Nephron progenitor cell (in vitro differentiated cells): ENCODE results near the gene PLAC9.

ENCODE experiments used
- DNase-seq: peaks from one replicate; pipeline ENCODE4 v3.0.0; 2021
- H3K27ac Mint-ChIP-seq: 2 replicates; pipeline ENCODE4 v1.8.0; 2021; ENCODE audit warnings: mild to moderate bottlenecking, moderate library complexity, mixed read lengths
- H3K27me3 Mint-ChIP-seq: 2 replicates; pipeline ENCODE4 v1.8.0; 2021; ENCODE audit warnings: mild to moderate bottlenecking, low read depth, mixed read lengths; ENCODE audit not compliant: poor library complexity
- H3K36me3 Mint-ChIP-seq: 2 replicates; pipeline ENCODE4 v1.8.0; 2021; ENCODE audit warnings: low read depth, mixed read lengths
- H3K4me1 Mint-ChIP-seq: 2 replicates; pipeline ENCODE4 v1.8.0; 2021; ENCODE audit warnings: mixed read lengths
- H3K4me3 Mint-ChIP-seq: 2 replicates; pipeline ENCODE4 v1.8.0; 2021; ENCODE audit warnings: mild to moderate bottlenecking, moderate library complexity, mixed read lengths
- H3K9me3 Mint-ChIP-seq: 2 replicates; pipeline ENCODE4 v1.8.0; 2021; ENCODE audit warnings: mild to moderate bottlenecking, moderate library complexity, mixed read lengths
- TF ChIP-seq, protein P1 (sequence below): fragments of 200-600 bp; sonication (generic); IDR thresholded peaks from 2 replicates; pipeline ENCODE4 v1.5.0; 2021; ENCODE audit warnings: antibody characterized with exemption

PLAC9 gene

DNA sequence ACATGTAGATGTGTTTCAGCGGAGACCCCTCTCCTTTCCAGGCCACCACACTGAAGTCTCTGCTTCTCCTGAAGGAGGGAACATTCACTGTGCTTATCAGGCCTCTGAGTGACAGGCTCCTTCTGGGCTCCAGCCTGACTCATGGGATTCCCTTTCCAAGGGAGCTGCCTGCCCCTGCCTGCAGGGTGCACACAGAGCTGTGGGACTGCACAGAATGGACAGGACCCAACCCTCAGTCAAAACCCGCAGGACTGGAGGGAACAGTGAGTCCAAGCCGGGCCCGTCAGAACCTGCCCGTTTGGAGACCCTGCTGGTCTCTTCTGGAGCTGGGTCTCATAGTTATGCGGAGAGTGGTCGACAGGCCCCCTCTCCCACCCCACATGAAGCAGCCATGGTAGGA is 32.6 kb downstream of the PLAC9 start:
- Mint-ChIP-seq H3K36me3 (peaks cover 9% of the 10 kb centered on the region), H3K27ac (no peak overlapping the region)

DNA sequence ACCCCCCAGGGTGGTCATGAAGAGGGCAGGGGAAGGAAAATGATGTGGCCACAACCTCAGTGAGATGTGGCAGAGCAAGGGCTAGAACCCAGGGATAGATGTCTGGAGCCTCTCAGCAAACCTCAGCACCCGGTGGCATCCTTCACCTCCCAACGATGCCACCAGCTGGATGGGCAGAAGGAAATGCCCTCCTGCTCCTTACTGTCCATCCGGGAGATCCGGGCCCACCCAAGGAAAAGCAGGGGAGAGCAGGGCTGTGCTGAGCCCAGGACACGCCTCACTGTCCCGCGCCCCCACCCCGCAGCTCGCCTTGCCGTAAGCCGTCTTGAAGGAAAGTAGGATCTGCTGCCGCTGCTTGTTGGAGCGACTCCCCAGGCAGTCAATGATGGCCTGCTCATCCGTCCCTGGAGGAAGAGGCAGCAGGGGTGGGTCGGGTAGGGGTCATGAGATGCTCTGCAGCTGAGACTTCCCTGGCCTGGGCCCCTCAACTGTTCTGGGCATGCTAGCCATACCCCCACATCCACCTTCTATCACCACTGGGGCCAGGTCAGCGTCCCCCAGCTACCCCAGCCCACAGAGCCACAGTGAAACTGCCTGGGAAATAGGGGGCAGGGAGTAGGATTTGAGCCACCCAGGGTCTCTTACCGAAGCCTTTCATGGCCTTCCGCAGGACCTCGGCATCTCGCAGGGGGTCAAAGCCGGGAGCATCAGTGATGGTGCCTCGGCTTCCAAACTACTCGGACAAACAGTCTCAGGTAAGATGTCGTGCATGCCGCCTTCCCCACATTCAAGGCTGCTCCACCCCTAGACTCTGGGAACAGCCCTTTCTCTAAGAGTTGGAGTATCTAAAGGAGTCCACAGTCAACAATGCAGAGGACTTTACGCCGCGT is 34.3 kb downstream of the PLAC9 start:
- no peaks in the 10 kb centered on the region for H3K9me3 Mint-ChIP-seq
- DNase-seq = no peak
- peaks cover 9% of the 10 kb centered on the region for H3K36me3 Mint-ChIP-seq
- TF ChIP-seq, protein P1, sequence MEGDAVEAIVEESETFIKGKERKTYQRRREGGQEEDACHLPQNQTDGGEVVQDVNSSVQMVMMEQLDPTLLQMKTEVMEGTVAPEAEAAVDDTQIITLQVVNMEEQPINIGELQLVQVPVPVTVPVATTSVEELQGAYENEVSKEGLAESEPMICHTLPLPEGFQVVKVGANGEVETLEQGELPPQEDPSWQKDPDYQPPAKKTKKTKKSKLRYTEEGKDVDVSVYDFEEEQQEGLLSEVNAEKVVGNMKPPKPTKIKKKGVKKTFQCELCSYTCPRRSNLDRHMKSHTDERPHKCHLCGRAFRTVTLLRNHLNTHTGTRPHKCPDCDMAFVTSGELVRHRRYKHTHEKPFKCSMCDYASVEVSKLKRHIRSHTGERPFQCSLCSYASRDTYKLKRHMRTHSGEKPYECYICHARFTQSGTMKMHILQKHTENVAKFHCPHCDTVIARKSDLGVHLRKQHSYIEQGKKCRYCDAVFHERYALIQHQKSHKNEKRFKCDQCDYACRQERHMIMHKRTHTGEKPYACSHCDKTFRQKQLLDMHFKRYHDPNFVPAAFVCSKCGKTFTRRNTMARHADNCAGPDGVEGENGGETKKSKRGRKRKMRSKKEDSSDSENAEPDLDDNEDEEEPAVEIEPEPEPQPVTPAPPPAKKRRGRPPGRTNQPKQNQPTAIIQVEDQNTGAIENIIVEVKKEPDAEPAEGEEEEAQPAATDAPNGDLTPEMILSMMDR = no peak
- no peak overlapping the region for H3K4me3 Mint-ChIP-seq
- H3K27ac Mint-ChIP-seq = no peak overlapping the region
- H3K27me3 Mint-ChIP-seq = peaks cover 5% of the 10 kb centered on the region
- H3K4me1 Mint-ChIP-seq = peaks cover 33% of the 10 kb centered on the region

More for the DNA sequence above, 32.6 kb downstream of the PLAC9 start:
- DNase-seq = no peak
- H3K27me3 Mint-ChIP-seq = peaks cover 5% of the 10 kb centered on the region
- H3K4me1 Mint-ChIP-seq = peaks cover 50% of the 10 kb centered on the region
- TF ChIP-seq, protein P1 = no peak
- no peak overlapping the region for H3K4me3 Mint-ChIP-seq
- H3K9me3 Mint-ChIP-seq = no peaks in the 10 kb centered on the region

DNA sequence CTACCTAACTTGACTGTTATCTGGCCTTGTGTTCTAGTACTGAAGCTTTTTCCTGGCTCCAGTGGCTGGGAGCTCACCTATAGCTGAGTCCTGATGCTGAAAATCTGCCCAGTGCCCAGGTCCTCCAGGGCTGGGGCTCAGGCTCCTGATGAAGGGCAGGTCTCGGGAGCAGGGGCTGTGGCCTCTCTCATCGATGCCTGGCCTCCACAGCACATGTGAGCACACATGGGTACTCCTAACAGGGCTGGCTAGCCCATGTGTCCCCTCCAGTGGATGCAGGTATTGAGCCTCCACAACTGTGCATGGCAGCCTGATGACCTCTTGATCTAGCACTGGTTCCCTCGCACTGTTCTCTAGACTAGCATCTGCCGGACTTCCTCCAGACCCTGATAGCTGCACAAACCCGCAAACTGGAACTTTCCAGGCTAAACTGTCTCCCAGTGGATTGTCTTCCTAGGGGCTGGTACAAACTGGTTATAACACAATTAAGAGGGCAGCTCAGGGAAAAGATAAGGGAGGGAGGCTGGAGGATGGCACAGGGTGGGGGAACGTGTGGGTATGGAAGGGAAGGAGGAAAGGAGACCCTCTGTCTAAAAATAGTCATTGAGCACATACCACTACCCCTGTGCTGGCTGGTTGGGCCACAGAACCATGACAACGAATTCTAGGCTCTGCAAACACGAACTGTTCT is 35.1 kb downstream of the PLAC9 start:
- no peaks in the 10 kb centered on the region for H3K27me3 Mint-ChIP-seq
- TF ChIP-seq, protein P1 = no peak
- no peaks in the 10 kb centered on the region for H3K9me3 Mint-ChIP-seq
- H3K4me1 Mint-ChIP-seq = peaks cover 36% of the 10 kb centered on the region
- DNase-seq = no peak
- no peak overlapping the region for H3K4me3 Mint-ChIP-seq
- no peak overlapping the region for H3K27ac Mint-ChIP-seq
- H3K36me3 Mint-ChIP-seq = peaks cover 9% of the 10 kb centered on the region

DNA sequence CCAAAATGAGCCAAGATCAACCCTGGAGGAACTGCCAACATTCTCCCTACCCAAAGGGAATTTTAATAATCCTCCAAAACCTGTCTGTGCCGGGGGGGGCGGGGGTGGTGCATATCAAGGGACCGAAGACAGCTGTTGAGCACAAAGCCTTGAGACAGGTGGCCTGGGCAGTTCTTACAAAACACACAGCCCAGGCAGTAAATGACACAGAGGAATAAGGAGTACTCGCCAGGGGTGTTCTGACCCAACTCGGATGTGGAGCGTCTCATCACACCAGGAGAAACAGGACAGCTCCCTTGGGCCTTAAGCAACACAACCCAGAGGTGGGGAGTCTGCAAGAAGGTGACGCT is 35.6 kb downstream of the PLAC9 start:
- no peaks in the 10 kb centered on the region for H3K9me3 Mint-ChIP-seq
- TF ChIP-seq, protein P1 = no peak
- no peaks in the 10 kb centered on the region for H3K27me3 Mint-ChIP-seq
- no peak overlapping the region for H3K4me3 Mint-ChIP-seq
- no peak overlapping the region for H3K27ac Mint-ChIP-seq
- H3K4me1 Mint-ChIP-seq = peaks cover 40% of the 10 kb centered on the region
- H3K36me3 Mint-ChIP-seq = peaks cover 7% of the 10 kb centered on the region
- DNase-seq = no peak

DNA sequence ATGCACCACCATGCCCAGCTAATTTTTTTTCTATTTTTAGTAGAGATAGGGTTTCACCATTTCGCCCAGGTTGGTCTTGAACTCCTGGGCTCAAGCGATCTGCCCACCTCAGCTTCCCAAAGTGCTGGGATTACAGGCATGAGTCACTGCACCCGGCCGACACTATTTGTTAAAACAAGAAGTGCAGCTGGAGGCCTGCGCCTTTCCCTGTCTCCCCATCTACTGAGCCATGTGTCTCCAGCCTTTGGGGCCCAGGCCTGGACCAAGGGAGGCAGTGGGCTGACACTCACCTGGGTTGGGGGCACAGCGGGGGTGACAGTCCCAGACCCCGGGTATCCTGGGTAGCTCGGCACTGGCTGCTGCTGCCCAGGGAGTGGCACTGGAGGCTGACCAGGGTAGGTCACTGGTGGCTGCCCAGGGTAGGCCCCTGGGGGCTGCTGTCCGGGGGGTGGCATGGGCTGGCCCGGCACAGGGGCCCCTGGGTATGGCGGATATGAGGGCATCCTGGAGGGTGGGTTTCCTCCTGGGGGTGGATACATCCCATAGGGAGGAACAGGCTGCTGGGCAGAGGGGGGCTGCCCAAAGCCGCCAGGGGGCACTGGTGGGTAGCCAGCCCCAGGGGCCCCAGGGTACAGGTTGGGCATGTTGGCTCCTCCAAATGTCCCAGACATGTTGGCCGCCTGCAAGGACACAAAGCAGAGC is 36.3 kb downstream of the PLAC9 start:
- no peaks in the 10 kb centered on the region for H3K36me3 Mint-ChIP-seq
- no peak overlapping the region for H3K27ac Mint-ChIP-seq
- H3K4me3 Mint-ChIP-seq = no peak overlapping the region
- peaks cover 37% of the 10 kb centered on the region for H3K4me1 Mint-ChIP-seq
- TF ChIP-seq, protein P1 = no peak
- no peaks in the 10 kb centered on the region for H3K27me3 Mint-ChIP-seq
- DNase-seq = no peak
- no peaks in the 10 kb centered on the region for H3K9me3 Mint-ChIP-seq
